Peyer's patch (tissue), 4 donors: ENCODE data around the gene KRTAP12-2. TPM values are rescaled to one million over a fixed set of nuclear protein-coding genes. Genes with fewer than 3 reads are reported as not detected.

Source experiments
- DNase-seq, 3 donors: peaks; one replicate each; pipeline ENCODE4 v3.0.0-alpha.2; 2017 to 2019
- H3K27ac ChIP-seq, 4 donors: fragments of 200-600 bp; sonication (generic); one replicate each; pipeline ENCODE4 v1.5.1; 2016 to 2019
- H3K27me3 ChIP-seq, 2 donors: fragments of 200-600 bp; sonication (generic); one replicate each; pipeline ENCODE4 v1.5.1; 2019
- H3K36me3 ChIP-seq, 3 donors: fragments of 200-600 bp; sonication (generic); one replicate each; pipeline ENCODE4 v1.5.1; 2016 to 2019
- H3K4me1 ChIP-seq, 4 donors: fragments of 200-600 bp; sonication (generic); one replicate each; pipeline ENCODE4 v1.5.1; 2016 to 2019
- H3K4me3 ChIP-seq, 4 donors: fragments of 200-600 bp; sonication (generic); 1 replicate in 3 of 4; 2 replicates in 1 of 4; pipeline ENCODE4 v1.5.1; 2016 to 2019; ENCODE audit warnings: mild to moderate bottlenecking in 1 of 4
- H3K9me3 ChIP-seq, 4 donors: fragments of 200-600 bp; sonication (generic); one replicate each; pipeline ENCODE4 v1.5.1; 2016 to 2019; ENCODE audit warnings: mild to moderate bottlenecking in 1 of 4
- CTCF ChIP-seq, 6 experiments: fragments of 450-650 bp in 4 of 6; fragments of 200-600 bp in 2 of 6; sonication (generic) in 1 of 6; IDR thresholded peaks; one replicate each; pipeline ENCODE4 v1.5.1; 2017 to 2019; ENCODE audit warnings: antibody characterized with exemption in 6 of 6, mild to moderate bottlenecking in 3 of 6, moderate library complexity in 1 of 6
- POLR2A ChIP-seq, 2 donors: fragments of 450-650 bp; IDR thresholded peaks; one replicate each; pipeline ENCODE4 v1.5.1; 2017; ENCODE audit warnings: antibody characterized with exemption in 2 of 2, mild to moderate bottlenecking in 2 of 2, moderate library complexity in 2 of 2
- total RNA-seq, 4 donors: library from RNA; depleted of rRNA; stranded (reverse); fragments of >200 nt; gene quantifications; one replicate each; pipeline ENCODE4 v1.1.0, GENCODE V29; 2016

KRTAP12-2 gene
- total RNA-seq, 4 donors from 2014 or later = not detected

GRCh38 chr21:44703731-44704635 lies 37.3 kb upstream of the KRTAP12-2 start:
- DNase-seq = peak in 1 of 3 donors; percentile 26
- no peak overlapping the region for H3K4me3 ChIP-seq
- no peaks in the 10 kb centered on the region for H3K36me3 ChIP-seq
- peaks cover 0 to 13% of the 10 kb centered on the region in 2 donors for H3K27me3 ChIP-seq
- peaks cover 0 to 6% (median 2%) of the 10 kb centered on the region in 4 donors for H3K9me3 ChIP-seq
- TF ChIP-seq POLR2A (IDR thresholded peaks at IDR 0.05) (no peak), CTCF (IDR thresholded peaks at IDR 0.05) (no peak)
- H3K27ac ChIP-seq = no peak overlapping the region
- no peaks in the 10 kb centered on the region for H3K4me1 ChIP-seq

- Histone ChIP-seq H3K36me3 (no peaks in the 10 kb centered on the region), H3K9me3 (peaks cover 0 to 6% (median 2%) of the 10 kb centered on the region in 4 donors), H3K27me3 (peaks cover 0 to 8% of the 10 kb centered on the region in 2 donors), H3K4me3 (no peak overlapping the region), H3K4me1 (no peaks in the 10 kb centered on the region), H3K27ac (no peak overlapping the region)
- TF ChIP-seq CTCF (IDR thresholded peaks at IDR 0.05) (no peak), POLR2A (IDR thresholded peaks at IDR 0.05) (no peak)
- peak in 1 of 3 donors; percentile 35 for DNase-seq
These were observed 36.4 kb upstream of the KRTAP12-2 start for GRCh38 chr21:44702973-44703730.

GRCh38 chr21:44702111-44702972 lies 35.6 kb upstream of the KRTAP12-2 start:
- Histone ChIP-seq H3K36me3 (no peaks in the 10 kb centered on the region), H3K4me1 (no peaks in the 10 kb centered on the region), H3K27me3 (peaks cover 0 to 7% of the 10 kb centered on the region in 2 donors), H3K9me3 (peaks cover 0 to 6% (median 2%) of the 10 kb centered on the region in 4 donors), H3K27ac (no peak overlapping the region), H3K4me3 (no peak overlapping the region)
- TF ChIP-seq CTCF (IDR thresholded peaks at IDR 0.05) = no peak
- no peak for TF ChIP-seq POLR2A (IDR thresholded peaks at IDR 0.05)
- DNase-seq = peak in 1 of 3 donors; percentile 38

GRCh38 chr21:44701541-44701940 lies 34.8 kb upstream of the KRTAP12-2 start:
- H3K27me3 ChIP-seq = no peaks in the 10 kb centered on the region

More at GRCh38 chr21:44701541-44701940, 34.8 kb upstream of the KRTAP12-2 start:
- Histone ChIP-seq H3K4me3 (no peak overlapping the region), H3K36me3 (no peaks in the 10 kb centered on the region), H3K4me1 (no peaks in the 10 kb centered on the region), H3K9me3 (peaks cover 0 to 6% (median 2%) of the 10 kb centered on the region in 4 donors), H3K27ac (no peak overlapping the region)
- DNase-seq = no peak
- no peak for TF ChIP-seq CTCF (IDR thresholded peaks at IDR 0.05)
- no peak for TF ChIP-seq POLR2A (IDR thresholded peaks at IDR 0.05)
